Ramos (cell line): ENCODE data around the gene ZNF496.
"Not testable (repeated sequence)": the region's sequence is repeated elsewhere in the genome, so short reads cannot be mapped to it uniquely, and the experiment has no call there.

Experiments used
- in situ Hi-C: fragments of 300-500 bp; cut with MboI; formaldehyde crosslinking; loops from one replicate; pipeline ENCODE4 v1.14.3; 2022; ENCODE audit warnings: low sequenced_read_pairs; ENCODE audit not compliant: unreplicated experiment

ZNF496 gene

DNA sequence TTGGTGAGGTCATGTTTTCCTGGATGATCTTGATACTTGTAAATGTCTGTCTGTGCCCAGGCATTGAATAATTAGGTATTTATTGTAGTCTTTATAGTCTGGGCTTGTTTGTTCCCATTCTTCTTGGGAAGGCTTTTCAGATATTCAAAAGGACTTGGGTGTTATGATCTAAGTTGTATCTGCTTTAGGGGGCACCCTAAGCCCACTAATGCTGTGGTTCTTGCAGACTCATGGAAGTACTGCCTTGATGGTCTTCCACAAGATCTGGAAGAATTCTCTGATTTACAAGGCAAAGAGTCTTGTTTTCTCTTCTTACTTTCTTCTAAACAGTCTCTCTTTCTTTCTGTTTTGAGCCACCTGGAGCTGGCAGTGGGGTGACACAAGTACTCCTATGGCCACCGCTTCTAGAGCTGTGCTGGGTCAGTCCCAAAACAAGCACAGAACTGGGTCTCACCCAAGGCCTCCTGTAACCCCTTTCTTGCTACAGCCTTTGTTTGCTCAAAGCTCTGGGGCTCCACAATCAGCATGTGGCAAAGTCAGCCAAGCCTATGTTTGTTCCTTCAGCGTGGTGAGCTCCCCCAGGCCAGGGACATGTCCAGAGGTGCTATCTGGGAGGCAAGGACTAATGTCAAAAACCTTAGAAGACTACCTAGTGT, 63.1 kb downstream of the ZNF496 start:
- in situ Hi-C loops: no loop called here

GRCh38 chr1:247266053-247266452, 65.6 kb downstream of the ZNF496 start:
- in situ Hi-C loops: no loop called here

- in situ Hi-C loops: not testable (repeated sequence)
These were observed 75.9 kb downstream of the ZNF496 start, which contains the start of gene VN1R5 for GRCh38 chr1:247255772-247256171. TSS of gene VN1R5 (plus strand) at chr1:247256072.

GRCh38 chr1:247247568-247247967, 84.1 kb downstream of the ZNF496 start:
- in situ Hi-C loops: no loop called here
